ENCODE measurements around the gene SMARCAL1. TPM values are rescaled to one million over a fixed set of nuclear protein-coding genes. Genes with fewer than 3 reads are reported as not detected.

SMARCAL1 gene
- total RNA-seq, 4 donors from 2014 or later, result 6.3 to 15.8 (median 11.6) TPM

DNA sequence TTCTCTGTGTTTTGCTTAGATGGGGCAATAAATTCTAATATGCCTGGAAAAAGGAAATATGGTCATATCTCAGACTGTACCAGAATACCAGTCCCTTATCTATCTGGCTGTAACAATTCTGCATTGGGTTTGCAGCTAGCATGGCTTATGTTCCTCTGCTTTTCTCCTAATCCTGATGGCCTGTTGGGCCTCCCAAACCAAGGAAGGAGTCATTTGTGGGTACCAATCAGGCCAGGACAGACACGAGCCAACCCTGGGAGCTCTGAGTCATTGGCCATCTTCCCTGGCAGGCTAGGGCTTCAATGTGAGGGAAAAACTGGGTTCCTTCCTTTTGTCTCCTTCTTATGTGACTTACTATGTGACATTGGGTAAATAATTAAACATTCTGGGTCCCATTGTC, 12.0 kb downstream of the SMARCAL1 start:
- Histone ChIP-seq H3K9me3 (no peaks in the 10 kb centered on the region), H3K4me1 (no peaks in the 10 kb centered on the region), H3K27me3 (no peaks in the 10 kb centered on the region), H3K36me3 (peaks cover 70 to 100% (median 81%) of the 10 kb centered on the region in 4 donors), H3K4me3 (no peak overlapping the region), H3K27ac (replicated peaks in 1 of 4) (no peak overlapping the region)
- 85% methylated on average over 1 of the region's 1 CpG for WGBS
- no peak for DNase-seq (ENCODE audit: extremely low spot score)
- no peak for TF ChIP-seq POLR2A (IDR thresholded peaks at IDR 0.05; ENCODE audit: low read depth)
- TF ChIP-seq EP300 (IDR thresholded peaks at IDR 0.05), result no peak
- TF ChIP-seq, protein P1, sequence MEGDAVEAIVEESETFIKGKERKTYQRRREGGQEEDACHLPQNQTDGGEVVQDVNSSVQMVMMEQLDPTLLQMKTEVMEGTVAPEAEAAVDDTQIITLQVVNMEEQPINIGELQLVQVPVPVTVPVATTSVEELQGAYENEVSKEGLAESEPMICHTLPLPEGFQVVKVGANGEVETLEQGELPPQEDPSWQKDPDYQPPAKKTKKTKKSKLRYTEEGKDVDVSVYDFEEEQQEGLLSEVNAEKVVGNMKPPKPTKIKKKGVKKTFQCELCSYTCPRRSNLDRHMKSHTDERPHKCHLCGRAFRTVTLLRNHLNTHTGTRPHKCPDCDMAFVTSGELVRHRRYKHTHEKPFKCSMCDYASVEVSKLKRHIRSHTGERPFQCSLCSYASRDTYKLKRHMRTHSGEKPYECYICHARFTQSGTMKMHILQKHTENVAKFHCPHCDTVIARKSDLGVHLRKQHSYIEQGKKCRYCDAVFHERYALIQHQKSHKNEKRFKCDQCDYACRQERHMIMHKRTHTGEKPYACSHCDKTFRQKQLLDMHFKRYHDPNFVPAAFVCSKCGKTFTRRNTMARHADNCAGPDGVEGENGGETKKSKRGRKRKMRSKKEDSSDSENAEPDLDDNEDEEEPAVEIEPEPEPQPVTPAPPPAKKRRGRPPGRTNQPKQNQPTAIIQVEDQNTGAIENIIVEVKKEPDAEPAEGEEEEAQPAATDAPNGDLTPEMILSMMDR (IDR thresholded peaks at IDR 0.05), result no peak
- no peak for TF ChIP-seq POLR2AphosphoS5 (IDR thresholded peaks at IDR 0.05)
- intact Hi-C loops (cut with DNase I), result no loop called here

- peaks cover 74 to 100% (median 86%) of the 10 kb centered on the region in 4 donors for H3K36me3 ChIP-seq
- 90% methylated on average over 6 of the region's 14 CpGs for WGBS
- no peaks in the 10 kb centered on the region for H3K9me3 ChIP-seq
- no peaks in the 10 kb centered on the region for H3K4me1 ChIP-seq
- H3K27ac ChIP-seq (replicated peaks in 1 of 4), result no peak overlapping the region
- no peak for DNase-seq (ENCODE audit: extremely low spot score)
- intact Hi-C loops (cut with DNase I), result no loop called here
- TF ChIP-seq, protein P1 (IDR thresholded peaks at IDR 0.05), result no peak
- TF ChIP-seq POLR2A (IDR thresholded peaks at IDR 0.05; ENCODE audit: low read depth) (no peak), EP300 (IDR thresholded peaks at IDR 0.05) (no peak), POLR2AphosphoS5 (IDR thresholded peaks at IDR 0.05) (no peak)
- H3K27me3 ChIP-seq, result no peaks in the 10 kb centered on the region
- no peak overlapping the region for H3K4me3 ChIP-seq
Measured at GRCh38 chr2:216425008-216425787, 12.9 kb downstream of the SMARCAL1 start.

- DNase-seq (ENCODE audit: extremely low spot score), result no peak
- H3K27ac ChIP-seq (replicated peaks in 1 of 4), result no peak overlapping the region
- no peak for TF ChIP-seq EP300 (IDR thresholded peaks at IDR 0.05)
- H3K4me3 ChIP-seq, result no peak overlapping the region
- H3K4me1 ChIP-seq, result no peaks in the 10 kb centered on the region
- H3K27me3 ChIP-seq, result no peaks in the 10 kb centered on the region
- peaks cover 71 to 100% (median 86%) of the 10 kb centered on the region in 4 donors for H3K36me3 ChIP-seq
- no peaks in the 10 kb centered on the region for H3K9me3 ChIP-seq
- WGBS, result 89% methylated on average over 2 of the region's 2 CpGs
- intact Hi-C loops (cut with DNase I), result no loop called here
Measured at GRCh38 chr2:216426166-216426777, 14.0 kb downstream of the SMARCAL1 start.

GRCh38 chr2:216426938-216427337, 14.7 kb downstream of the SMARCAL1 start:
- H3K36me3 ChIP-seq, result peaks cover 71 to 100% (median 86%) of the 10 kb centered on the region in 4 donors
- intact Hi-C loops (cut with DNase I), result no loop called here

More at GRCh38 chr2:216426938-216427337, 14.7 kb downstream of the SMARCAL1 start:
- Histone ChIP-seq H3K4me3 (no peak overlapping the region), H3K27ac (replicated peaks in 1 of 4) (no peak overlapping the region), H3K9me3 (no peaks in the 10 kb centered on the region), H3K4me1 (no peaks in the 10 kb centered on the region), H3K27me3 (no peaks in the 10 kb centered on the region)
- WGBS, result 84% methylated on average over 4 of the region's 4 CpGs
- TF ChIP-seq POLR2A (IDR thresholded peaks at IDR 0.05; ENCODE audit: low read depth) (no peak), POLR2AphosphoS5 (IDR thresholded peaks at IDR 0.05) (no peak), EP300 (IDR thresholded peaks at IDR 0.05) (no peak)
- TF ChIP-seq, protein P1 (IDR thresholded peaks at IDR 0.05), result no peak
- DNase-seq (ENCODE audit: extremely low spot score), result no peak

All from esophagus muscularis mucosa (tissue), 4 donors.